Measurements from ENCODE around the gene KLHL2.
"Not testable (repeated sequence)": the region's sequence is repeated elsewhere in the genome, so short reads cannot be mapped to it uniquely, and the experiment has no call there.

Gene KLHL2

GRCh38 chr4:165328708-165329107, 121.3 kb downstream of the KLHL2 start:
- no peak for DNase-seq (ENCODE audit: low read depth, low spot score)

GRCh38 chr4:165330071-165330470, 122.7 kb downstream of the KLHL2 start:
- DNase-seq (ENCODE audit: low read depth, low spot score): no peak

GRCh38 chr4:165330666-165331065, 123.3 kb downstream of the KLHL2 start:
- DNase-seq (ENCODE audit: low read depth, low spot score): no peak

GRCh38 chr4:165331359-165331758, 124.0 kb downstream of the KLHL2 start:
- DNase-seq (ENCODE audit: low read depth, low spot score): no peak

- no peak for DNase-seq (ENCODE audit: low read depth, low spot score)
Observed at GRCh38 chr4:165331823-165332222, 124.5 kb downstream of the KLHL2 start.

- DNase-seq (ENCODE audit: low read depth, low spot score): no peak
Observed at GRCh38 chr4:165332502-165332901, 125.1 kb downstream of the KLHL2 start.

GRCh38 chr4:165335163-165335703, 127.9 kb downstream of the KLHL2 start:
- no peak for DNase-seq (ENCODE audit: low read depth, low spot score)

- DNase-seq (ENCODE audit: low read depth, low spot score): no peak
Observed at GRCh38 chr4:165336743-165337142, 129.4 kb downstream of the KLHL2 start.

GRCh38 chr4:165342340-165342739, 135.0 kb downstream of the KLHL2 start:
- not testable (repeated sequence) for DNase-seq (ENCODE audit: low read depth, low spot score)

- no peak for DNase-seq (ENCODE audit: low read depth, low spot score)
Observed at GRCh38 chr4:165343353-165344191, 136.2 kb downstream of the KLHL2 start.

- no peak for DNase-seq (ENCODE audit: low read depth, low spot score)
Observed at GRCh38 chr4:165345666-165346417, 138.5 kb downstream of the KLHL2 start.

GRCh38 chr4:165347647-165348569, 140.5 kb downstream of the KLHL2 start:
- no peak for DNase-seq (ENCODE audit: low read depth, low spot score)

GRCh38 chr4:165351359-165352130, 144.2 kb downstream of the KLHL2 start:
- DNase-seq (ENCODE audit: low read depth, low spot score): no peak

- DNase-seq (ENCODE audit: low read depth, low spot score): no peak
Observed at GRCh38 chr4:165355900-165356300, 148.5 kb downstream of the KLHL2 start.

GRCh38 chr4:165359506-165359905, 152.1 kb downstream of the KLHL2 start:
- no peak for DNase-seq (ENCODE audit: low read depth, low spot score)

GRCh38 chr4:165360041-165360695, 152.8 kb downstream of the KLHL2 start:
- no peak for DNase-seq (ENCODE audit: low read depth, low spot score)

- no peak for DNase-seq (ENCODE audit: low read depth, low spot score)
Observed at GRCh38 chr4:165360985-165361670, 153.8 kb downstream of the KLHL2 start.

- DNase-seq (ENCODE audit: low read depth, low spot score): no peak
Observed at GRCh38 chr4:165361810-165362209, 154.4 kb downstream of the KLHL2 start.

GRCh38 chr4:165364452-165365080, 157.2 kb downstream of the KLHL2 start:
- DNase-seq (ENCODE audit: low read depth, low spot score): no peak

All from iPS DF 19.7 (cell line).